ENCODE measurements around the gene ADGRV1.
"Not testable (repeated sequence)": the region's sequence is repeated elsewhere in the genome, so short reads cannot be mapped to it uniquely, and the experiment has no call there.

ADGRV1 gene

GRCh38 chr5:90658620-90659019, 100.0 kb downstream of the ADGRV1 start:
- H3K27ac ChIP-seq (ENCODE audit: poor library complexity, severe bottlenecking) = no peak overlapping the region
- H3K4me3 ChIP-seq (ENCODE audit: severe bottlenecking) = no peak overlapping the region
- H3K27me3 ChIP-seq (ENCODE audit: insufficient read depth, poor library complexity, severe bottlenecking) = no peaks in the 10 kb centered on the region
- no peak for TF ChIP-seq CTCF (IDR thresholded peaks at IDR 0.05; ENCODE audit: poor library complexity, severe bottlenecking)
- H3K9me3 ChIP-seq (ENCODE audit: severe bottlenecking) = no peaks in the 10 kb centered on the region
- no peak for ATAC-seq (ENCODE audit: low read depth)
- no peaks in the 10 kb centered on the region for H3K36me3 ChIP-seq (ENCODE audit: low read depth)
- DNase-seq (ENCODE audit: low spot score) = no peak
- no peaks in the 10 kb centered on the region for H3K4me1 ChIP-seq (ENCODE audit: insufficient read depth, poor library complexity, severe bottlenecking)

DNA sequence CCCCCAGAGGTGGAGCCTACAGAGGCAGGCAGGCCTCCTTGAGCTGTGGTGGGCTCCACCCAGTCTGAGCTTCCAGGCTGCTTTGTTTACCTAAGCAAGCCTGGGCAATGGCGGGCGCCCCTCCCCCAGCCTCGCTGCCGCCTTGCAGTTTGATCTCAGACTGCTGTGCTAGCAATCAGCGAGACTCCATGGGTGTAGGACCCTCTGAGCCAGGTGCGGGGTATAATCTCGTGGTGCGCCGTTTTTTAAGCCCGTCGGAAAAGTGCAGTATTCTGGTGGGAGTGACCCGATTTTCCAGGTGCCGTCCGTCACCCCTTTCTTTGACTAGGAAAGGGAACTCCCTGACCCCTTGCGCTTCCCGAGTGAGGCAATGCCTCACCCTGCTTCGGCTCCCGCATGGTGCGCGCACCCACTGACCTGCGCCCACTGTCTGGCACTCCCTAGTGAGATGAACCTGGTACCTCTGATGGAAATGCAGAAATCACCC, 109.5 kb downstream of the ADGRV1 start:
- H3K4me3 ChIP-seq (ENCODE audit: severe bottlenecking) = peak overlapping the region; percentile 27
- not testable (repeated sequence) for ATAC-seq (ENCODE audit: low read depth); H3K9me3 ChIP-seq (ENCODE audit: severe bottlenecking); H3K4me1 ChIP-seq (ENCODE audit: insufficient read depth, poor library complexity, severe bottlenecking); DNase-seq (ENCODE audit: low spot score); H3K27me3 ChIP-seq (ENCODE audit: insufficient read depth, poor library complexity, severe bottlenecking); H3K27ac ChIP-seq (ENCODE audit: poor library complexity, severe bottlenecking); H3K36me3 ChIP-seq (ENCODE audit: low read depth)

- Histone ChIP-seq H3K4me3 (ENCODE audit: severe bottlenecking) (no peak overlapping the region), H3K36me3 (ENCODE audit: low read depth) (no peaks in the 10 kb centered on the region), H3K27ac (ENCODE audit: poor library complexity, severe bottlenecking) (no peak overlapping the region), H3K4me1 (ENCODE audit: insufficient read depth, poor library complexity, severe bottlenecking) (no peaks in the 10 kb centered on the region), H3K27me3 (ENCODE audit: insufficient read depth, poor library complexity, severe bottlenecking) (no peaks in the 10 kb centered on the region), H3K9me3 (ENCODE audit: severe bottlenecking) (no peaks in the 10 kb centered on the region)
- TF ChIP-seq CTCF (IDR thresholded peaks at IDR 0.05; ENCODE audit: poor library complexity, severe bottlenecking) = no peak
- no peak for DNase-seq (ENCODE audit: low spot score)
- 0 out of 3 replicates have a peak, but pooled peaks have one; percentile 23 for ATAC-seq (ENCODE audit: low read depth)
These were observed 116.6 kb downstream of the ADGRV1 start for GRCh38 chr5:90675222-90675621.

DNA sequence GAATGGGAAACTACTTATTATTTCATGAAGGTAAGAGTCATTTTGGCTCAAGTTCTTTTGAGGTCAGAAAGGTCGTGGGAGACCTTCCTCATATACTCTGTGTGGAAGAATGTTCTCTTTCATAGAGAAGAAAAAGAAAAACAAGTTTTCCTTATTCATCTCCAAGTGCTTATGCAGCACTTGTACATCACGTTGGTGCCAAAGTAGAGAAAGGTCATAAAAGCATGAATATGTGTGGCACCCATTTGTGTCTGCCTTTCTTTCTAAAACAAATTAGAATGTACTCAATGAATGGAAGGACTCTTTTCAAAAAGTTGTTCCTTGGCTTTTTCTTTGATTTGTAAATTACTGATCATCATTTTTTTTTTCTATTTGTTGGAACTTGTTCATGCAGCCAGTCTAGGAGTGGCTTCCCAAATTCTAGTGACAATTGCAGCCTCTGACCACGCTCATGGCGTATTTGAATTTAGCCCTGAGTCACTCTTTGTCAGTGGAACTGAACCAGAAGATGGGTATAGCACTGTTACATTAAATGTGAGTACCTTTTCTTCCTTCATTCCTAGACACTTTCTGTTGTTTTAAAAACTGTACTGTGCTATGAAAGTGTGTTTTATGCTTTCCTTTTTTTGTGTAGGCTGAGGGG, 122.4 kb downstream of the ADGRV1 start:
- H3K27ac ChIP-seq (ENCODE audit: poor library complexity, severe bottlenecking) = no peak overlapping the region
- no peak for DNase-seq (ENCODE audit: low spot score)
- TF ChIP-seq CTCF (IDR thresholded peaks at IDR 0.05; ENCODE audit: poor library complexity, severe bottlenecking) = no peak
- ATAC-seq (ENCODE audit: low read depth) = no peak
- no peak overlapping the region for H3K4me3 ChIP-seq (ENCODE audit: severe bottlenecking)
- H3K4me1 ChIP-seq (ENCODE audit: insufficient read depth, poor library complexity, severe bottlenecking) = no peaks in the 10 kb centered on the region
- H3K9me3 ChIP-seq (ENCODE audit: severe bottlenecking) = no peaks in the 10 kb centered on the region
- no peaks in the 10 kb centered on the region for H3K36me3 ChIP-seq (ENCODE audit: low read depth)
- no peaks in the 10 kb centered on the region for H3K27me3 ChIP-seq (ENCODE audit: insufficient read depth, poor library complexity, severe bottlenecking)

DNA sequence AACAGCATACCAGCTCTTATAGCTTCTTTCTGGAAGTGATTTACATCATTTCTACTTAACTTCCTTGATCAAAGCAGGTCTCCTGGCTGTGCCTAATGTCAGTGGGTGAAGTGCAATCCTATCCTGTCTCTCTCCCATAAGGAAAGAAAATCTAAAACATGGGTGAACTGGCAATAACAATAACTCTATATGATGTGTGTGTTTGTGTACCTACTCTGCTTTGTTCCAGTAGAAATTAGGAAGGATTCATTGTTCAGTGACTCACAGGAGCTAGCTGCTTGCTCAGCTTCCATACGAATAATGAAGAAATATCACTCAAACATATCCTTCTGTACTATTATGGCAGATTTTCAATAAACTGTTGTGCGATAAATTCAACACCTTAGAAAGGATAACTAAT, 123.7 kb downstream of the ADGRV1 start:
- no peaks in the 10 kb centered on the region for H3K36me3 ChIP-seq (ENCODE audit: low read depth)
- no peaks in the 10 kb centered on the region for H3K4me1 ChIP-seq (ENCODE audit: insufficient read depth, poor library complexity, severe bottlenecking)
- no peaks in the 10 kb centered on the region for H3K27me3 ChIP-seq (ENCODE audit: insufficient read depth, poor library complexity, severe bottlenecking)
- ATAC-seq (ENCODE audit: low read depth) (no peak), DNase-seq (ENCODE audit: low spot score) (no peak)
- TF ChIP-seq CTCF (IDR thresholded peaks at IDR 0.05; ENCODE audit: poor library complexity, severe bottlenecking) = no peak
- no peak overlapping the region for H3K4me3 ChIP-seq (ENCODE audit: severe bottlenecking)
- no peaks in the 10 kb centered on the region for H3K9me3 ChIP-seq (ENCODE audit: severe bottlenecking)
- no peak overlapping the region for H3K27ac ChIP-seq (ENCODE audit: poor library complexity, severe bottlenecking)
